Measurements from ENCODE around the gene HDAC2. TPM values are rescaled to one million over a fixed set of nuclear protein-coding genes. Genes with fewer than 3 reads are reported as not detected.
"Not testable (repeated sequence)": the region's sequence is repeated elsewhere in the genome, so short reads cannot be mapped to it uniquely, and the experiment has no call there.

Gene HDAC2
- total RNA-seq, 1 experiment from 2014 or later, result 120 TPM

DNA sequence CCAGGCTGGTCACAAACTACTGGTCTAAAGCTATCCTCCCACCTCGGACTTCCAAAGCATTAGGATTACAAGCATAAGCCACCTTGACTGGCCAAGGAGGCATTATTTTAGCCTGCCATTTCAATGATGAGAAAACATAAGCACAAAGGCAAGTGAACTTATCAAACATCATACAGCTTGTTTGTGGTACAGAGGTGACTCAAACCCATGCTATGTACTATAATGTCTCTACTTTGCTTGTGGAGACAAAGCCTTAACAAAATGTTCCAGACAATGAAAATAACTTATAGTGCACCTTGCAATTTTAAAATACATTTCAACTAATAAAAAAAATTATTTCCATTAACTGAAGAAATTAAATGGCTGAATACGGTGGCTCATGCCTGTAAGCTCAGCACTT, 26.2 kb downstream of the HDAC2 start:
- Histone ChIP-seq H3K4me2 (ENCODE audit: low read depth, low read length, poor library complexity, severe bottlenecking) (no peak overlapping the region), H3K27ac (ENCODE audit: low read length) (no peak overlapping the region), H3K9me3 (ENCODE audit: low read length) (no peaks in the 10 kb centered on the region), H2AFZ (ENCODE audit: low read length) (no peak overlapping the region), H3K36me3 (ENCODE audit: insufficient read depth, low read length) (peaks cover 87% of the 10 kb centered on the region), H3K4me3 (ENCODE audit: low read length) (no peak overlapping the region), H3K9me2 (replicated peaks; ENCODE audit: insufficient read depth, low read length) (no peaks in the 10 kb centered on the region), H3K4me1 (ENCODE audit: low read length) (no peaks in the 10 kb centered on the region), H3K27me3 (ENCODE audit: low read length) (no peaks in the 10 kb centered on the region), H3K9ac (ENCODE audit: low read length) (no peak overlapping the region), H3K79me2 (ENCODE audit: low read length) (peaks cover 30% of the 10 kb centered on the region), H4K20me1 (ENCODE audit: insufficient read depth, low read depth, low read length) (no peaks in the 10 kb centered on the region; the same call in 1 of the 2 replicates)
- DNase-seq, result no peak

DNA sequence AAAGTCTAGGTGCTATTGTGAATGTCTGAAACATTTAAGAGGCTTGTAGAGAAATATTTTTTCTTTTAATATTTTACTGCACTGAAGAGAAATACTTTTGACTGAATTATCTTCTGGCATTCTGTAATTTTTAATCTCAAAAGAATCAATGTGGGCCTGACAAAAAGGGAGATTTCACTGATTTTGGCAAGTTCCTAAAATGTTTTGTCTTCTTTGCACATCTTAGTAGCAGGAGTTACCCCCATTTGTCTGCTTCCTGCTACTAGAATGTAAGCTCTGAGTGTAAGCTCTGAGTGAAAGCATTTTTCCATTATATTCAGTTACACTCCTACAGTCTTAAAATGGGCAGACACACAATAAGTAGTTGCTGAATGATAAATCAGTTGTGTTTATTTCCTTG, 31.1 kb downstream of the HDAC2 start:
- no peak overlapping the region for H2AFZ ChIP-seq (ENCODE audit: low read length)
- DNase-seq, result no peak
- H3K4me3 ChIP-seq (ENCODE audit: low read length), result no peak overlapping the region
- H3K9ac ChIP-seq (ENCODE audit: low read length), result no peak overlapping the region
- H3K9me3 ChIP-seq (ENCODE audit: low read length), result no peaks in the 10 kb centered on the region
- H3K9me2 ChIP-seq (replicated peaks; ENCODE audit: insufficient read depth, low read length), result no peaks in the 10 kb centered on the region
- H3K27ac ChIP-seq (ENCODE audit: low read length), result no peak overlapping the region
- H3K27me3 ChIP-seq (ENCODE audit: low read length), result no peaks in the 10 kb centered on the region
- peaks cover 6% of the 10 kb centered on the region; the same call in 1 of the 2 replicates for H3K79me2 ChIP-seq (ENCODE audit: low read length)
- no peaks in the 10 kb centered on the region; the same call in 1 of the 2 replicates for H4K20me1 ChIP-seq (ENCODE audit: insufficient read depth, low read depth, low read length)
- H3K36me3 ChIP-seq (ENCODE audit: insufficient read depth, low read length), result peaks cover 67% of the 10 kb centered on the region
- no peak overlapping the region for H3K4me2 ChIP-seq (ENCODE audit: low read depth, low read length, poor library complexity, severe bottlenecking)
- no peaks in the 10 kb centered on the region for H3K4me1 ChIP-seq (ENCODE audit: low read length)

DNA sequence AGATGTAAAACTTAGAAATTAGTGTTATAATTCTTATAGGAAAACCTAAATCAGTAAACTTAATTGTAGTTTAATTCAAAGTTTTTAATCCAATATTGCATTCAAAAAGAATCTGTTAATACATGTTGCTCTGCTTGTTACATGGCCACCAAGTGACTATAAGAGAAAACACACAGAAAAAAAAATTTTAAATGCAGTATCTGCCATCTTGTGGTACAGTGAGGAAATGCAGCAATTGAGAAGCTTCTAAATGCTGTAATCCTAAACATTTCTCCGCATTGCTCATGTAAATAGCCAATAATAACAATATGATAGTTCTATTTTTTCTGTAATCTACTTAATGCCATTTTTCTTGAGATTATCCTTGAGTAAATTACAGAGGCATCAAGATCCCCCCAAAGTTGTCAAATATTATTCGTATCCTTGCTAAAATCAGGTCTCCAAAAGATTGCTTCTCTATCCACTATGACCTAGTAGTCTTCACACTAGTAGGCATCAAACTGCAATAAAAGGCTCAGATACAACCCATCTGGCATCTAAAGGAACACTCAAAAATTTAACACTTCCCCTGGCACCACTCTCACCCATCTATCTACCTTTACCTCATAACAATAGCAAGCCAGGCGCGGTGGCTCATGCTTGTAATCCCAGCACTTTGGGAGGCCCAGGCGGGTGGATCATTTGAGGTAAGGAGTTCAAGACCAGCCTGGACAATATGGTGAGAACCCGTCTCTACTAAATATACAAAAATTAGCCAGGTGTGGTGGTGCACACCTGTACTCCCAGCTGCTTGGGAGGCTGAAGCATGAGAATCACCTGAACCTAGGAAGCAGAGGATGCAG, 34.6 kb downstream of the HDAC2 start:
- H3K27me3 ChIP-seq (ENCODE audit: low read length), result no peaks in the 10 kb centered on the region

GRCh38 chr6:113934101-113934500, 36.8 kb downstream of the HDAC2 start:
- Histone ChIP-seq H3K27ac (ENCODE audit: low read length) (no peak overlapping the region), H3K9me3 (ENCODE audit: low read length) (peaks cover 7% of the 10 kb centered on the region), H3K36me3 (ENCODE audit: insufficient read depth, low read length) (peaks cover 29% of the 10 kb centered on the region), H3K9ac (ENCODE audit: low read length) (no peak overlapping the region), H3K79me2 (ENCODE audit: low read length) (no peaks in the 10 kb centered on the region), H2AFZ (ENCODE audit: low read length) (no peak overlapping the region), H3K27me3 (ENCODE audit: low read length) (no peaks in the 10 kb centered on the region), H3K4me3 (ENCODE audit: low read length) (no peak overlapping the region), H3K4me2 (ENCODE audit: low read depth, low read length, poor library complexity, severe bottlenecking) (no peak overlapping the region), H4K20me1 (ENCODE audit: insufficient read depth, low read depth, low read length) (no peaks in the 10 kb centered on the region), H3K4me1 (ENCODE audit: low read length) (no peaks in the 10 kb centered on the region), H3K9me2 (replicated peaks; ENCODE audit: insufficient read depth, low read length) (no peaks in the 10 kb centered on the region)
- DNase-seq, result no peak

More for the DNA sequence above, 34.6 kb downstream of the HDAC2 start:
- Histone ChIP-seq H3K27ac (ENCODE audit: low read length) (no peak overlapping the region), H3K79me2 (ENCODE audit: low read length) (no peaks in the 10 kb centered on the region), H3K9me3 (ENCODE audit: low read length) (no peaks in the 10 kb centered on the region; the same call in 1 of the 2 replicates), H3K4me2 (ENCODE audit: low read depth, low read length, poor library complexity, severe bottlenecking) (no peak overlapping the region), H3K4me1 (ENCODE audit: low read length) (no peaks in the 10 kb centered on the region), H3K9ac (ENCODE audit: low read length) (no peak overlapping the region), H4K20me1 (ENCODE audit: insufficient read depth, low read depth, low read length) (no peaks in the 10 kb centered on the region; the same call in 1 of the 2 replicates), H3K36me3 (ENCODE audit: insufficient read depth, low read length) (peaks cover 49% of the 10 kb centered on the region), H3K4me3 (ENCODE audit: low read length) (no peak overlapping the region), H2AFZ (ENCODE audit: low read length) (no peak overlapping the region), H3K9me2 (replicated peaks; ENCODE audit: insufficient read depth, low read length) (no peaks in the 10 kb centered on the region)
- peak; percentile 81 for DNase-seq

GRCh38 chr6:113931907-113932306, 39.0 kb downstream of the HDAC2 start:
- H2AFZ ChIP-seq (ENCODE audit: low read length); H3K9me2 ChIP-seq (replicated peaks; ENCODE audit: insufficient read depth, low read length); H3K9me3 ChIP-seq (ENCODE audit: low read length); H3K9ac ChIP-seq (ENCODE audit: low read length); H3K27ac ChIP-seq (ENCODE audit: low read length); H3K27me3 ChIP-seq (ENCODE audit: low read length); H3K4me2 ChIP-seq (ENCODE audit: low read depth, low read length, poor library complexity, severe bottlenecking); H3K4me1 ChIP-seq (ENCODE audit: low read length); DNase-seq; H3K4me3 ChIP-seq (ENCODE audit: low read length); H3K79me2 ChIP-seq (ENCODE audit: low read length); H4K20me1 ChIP-seq (ENCODE audit: insufficient read depth, low read depth, low read length): not testable (repeated sequence)
- peaks cover 24% of the 10 kb centered on the region; the same call in 1 of the 2 replicates for H3K36me3 ChIP-seq (ENCODE audit: insufficient read depth, low read length)

- Histone ChIP-seq H3K4me2 (ENCODE audit: low read depth, low read length, poor library complexity, severe bottlenecking) (no peak overlapping the region), H3K9me3 (ENCODE audit: low read length) (peaks cover 8% of the 10 kb centered on the region), H3K4me3 (ENCODE audit: low read length) (no peak overlapping the region), H3K27ac (ENCODE audit: low read length) (no peak overlapping the region), H3K36me3 (ENCODE audit: insufficient read depth, low read length) (peaks cover 18% of the 10 kb centered on the region; the same call in 1 of the 2 replicates), H3K9me2 (replicated peaks; ENCODE audit: insufficient read depth, low read length) (no peaks in the 10 kb centered on the region), H2AFZ (ENCODE audit: low read length) (no peak overlapping the region), H3K9ac (ENCODE audit: low read length) (no peak overlapping the region), H3K4me1 (ENCODE audit: low read length) (no peaks in the 10 kb centered on the region), H4K20me1 (ENCODE audit: insufficient read depth, low read depth, low read length) (no peaks in the 10 kb centered on the region), H3K79me2 (ENCODE audit: low read length) (no peaks in the 10 kb centered on the region), H3K27me3 (ENCODE audit: low read length) (no peaks in the 10 kb centered on the region)
- no peak for DNase-seq
These were observed 40.8 kb downstream of the HDAC2 start for GRCh38 chr6:113930183-113930582.

DNA sequence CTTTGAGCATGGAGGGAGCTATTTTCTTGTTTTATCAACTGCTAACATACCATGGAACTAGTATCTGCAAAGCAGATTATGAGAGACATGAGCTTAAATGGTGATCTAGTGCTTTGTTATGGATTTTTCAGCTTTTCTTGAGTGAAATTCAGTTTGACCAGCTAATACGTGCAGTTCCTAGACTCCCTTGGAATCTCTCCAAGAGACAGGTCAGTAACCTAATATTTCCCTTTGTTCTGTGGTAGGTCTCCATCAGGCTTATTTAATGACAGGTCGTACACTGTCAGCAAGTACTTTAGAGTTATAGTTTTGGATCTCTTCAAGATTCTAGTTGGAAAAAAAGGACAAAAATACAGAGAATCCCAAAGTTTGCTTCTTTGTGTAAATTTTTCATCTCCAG, 43.9 kb downstream of the HDAC2 start:
- H3K79me2 ChIP-seq (ENCODE audit: low read length), result no peaks in the 10 kb centered on the region
- no peak for DNase-seq
- H2AFZ ChIP-seq (ENCODE audit: low read length), result no peak overlapping the region
- H3K4me3 ChIP-seq (ENCODE audit: low read length), result no peak overlapping the region
- no peak overlapping the region for H3K4me2 ChIP-seq (ENCODE audit: low read depth, low read length, poor library complexity, severe bottlenecking)
- peaks cover 8% of the 10 kb centered on the region for H3K9me3 ChIP-seq (ENCODE audit: low read length)
- H3K36me3 ChIP-seq (ENCODE audit: insufficient read depth, low read length), result no peaks in the 10 kb centered on the region
- H4K20me1 ChIP-seq (ENCODE audit: insufficient read depth, low read depth, low read length), result no peaks in the 10 kb centered on the region
- no peak overlapping the region for H3K27ac ChIP-seq (ENCODE audit: low read length)
- no peak overlapping the region for H3K9ac ChIP-seq (ENCODE audit: low read length)
- no peaks in the 10 kb centered on the region for H3K4me1 ChIP-seq (ENCODE audit: low read length)
- no peaks in the 10 kb centered on the region for H3K27me3 ChIP-seq (ENCODE audit: low read length)
- no peaks in the 10 kb centered on the region for H3K9me2 ChIP-seq (replicated peaks; ENCODE audit: insufficient read depth, low read length)

GRCh38 chr6:113925378-113925777, 45.6 kb downstream of the HDAC2 start:
- Histone ChIP-seq H3K27ac (ENCODE audit: low read length) (no peak overlapping the region), H4K20me1 (ENCODE audit: insufficient read depth, low read depth, low read length) (no peaks in the 10 kb centered on the region), H3K9me2 (replicated peaks; ENCODE audit: insufficient read depth, low read length) (no peaks in the 10 kb centered on the region), H3K4me3 (ENCODE audit: low read length) (no peak overlapping the region), H3K4me1 (ENCODE audit: low read length) (no peaks in the 10 kb centered on the region), H3K36me3 (ENCODE audit: insufficient read depth, low read length) (no peaks in the 10 kb centered on the region), H3K9me3 (ENCODE audit: low read length) (peaks cover 8% of the 10 kb centered on the region; the same call in 1 of the 2 replicates), H3K79me2 (ENCODE audit: low read length) (no peaks in the 10 kb centered on the region), H2AFZ (ENCODE audit: low read length) (no peak overlapping the region), H3K9ac (ENCODE audit: low read length) (no peak overlapping the region), H3K4me2 (ENCODE audit: low read depth, low read length, poor library complexity, severe bottlenecking) (no peak overlapping the region), H3K27me3 (ENCODE audit: low read length) (no peaks in the 10 kb centered on the region)
- no peak for DNase-seq
